Measurements from ENCODE around the gene UVRAG.
A peak's percentile ranks its signal among the peaks of the same experiment; 100 is the strongest.

The UVRAG gene

GRCh38 chr11:75802021-75802912, 12.7 kb upstream of the UVRAG start:
- DNase-seq (ENCODE audit: low read depth, low spot score): no peak
- H3K27ac ChIP-seq: no peak overlapping the region

GRCh38 chr11:75802913-75803820, 11.8 kb upstream of the UVRAG start:
- DNase-seq (ENCODE audit: low read depth, low spot score): no peak

GRCh38 chr11:75809111-75809510, 5.9 kb upstream of the UVRAG start:
- DNase-seq (ENCODE audit: low read depth, low spot score): no peak
- H3K27ac ChIP-seq: no peak overlapping the region

More at GRCh38 chr11:75802913-75803820, 11.8 kb upstream of the UVRAG start:
- no peak overlapping the region for H3K27ac ChIP-seq

GRCh38 chr11:75809991-75810390, 5.0 kb upstream of the UVRAG start:
- no peak for DNase-seq (ENCODE audit: low read depth, low spot score)
- no peak overlapping the region for H3K27ac ChIP-seq

- H3K27ac ChIP-seq: no peak overlapping the region
- DNase-seq (ENCODE audit: low read depth, low spot score): no peak
These were observed 4.2 kb upstream of the UVRAG start for GRCh38 chr11:75810637-75811390.

- no peak for DNase-seq (ENCODE audit: low read depth, low spot score)
- H3K27ac ChIP-seq: no peak overlapping the region
These were observed 3.5 kb upstream of the UVRAG start for GRCh38 chr11:75811485-75811884.

GRCh38 chr11:75812542-75813040, 2.4 kb upstream of the UVRAG start:
- peak overlapping the region; percentile 86 for H3K27ac ChIP-seq
- no peak for DNase-seq (ENCODE audit: low read depth, low spot score)

- no peak for DNase-seq (ENCODE audit: low read depth, low spot score)
- peak overlapping the region; percentile 86 for H3K27ac ChIP-seq
These were observed 1.9 kb upstream of the UVRAG start for GRCh38 chr11:75813124-75813523.

- peak; percentile 45 for DNase-seq (ENCODE audit: low read depth, low spot score)
- H3K27ac ChIP-seq: peak overlapping the region; percentile 86
These were observed 1.4 kb upstream of the UVRAG start for GRCh38 chr11:75813622-75814039.

- DNase-seq (ENCODE audit: low read depth, low spot score): peak; percentile 34
These were observed 690 bp upstream of the UVRAG start for GRCh38 chr11:75814363-75814676.

GRCh38 chr11:75815345-75816168, 547 bp downstream of the UVRAG start:
- DNase-seq (ENCODE audit: low read depth, low spot score): no peak
- peak overlapping the region; percentile 86 for H3K27ac ChIP-seq

More at GRCh38 chr11:75814363-75814676, 690 bp upstream of the UVRAG start:
- peak overlapping the region; percentile 86 for H3K27ac ChIP-seq

- DNase-seq (ENCODE audit: low read depth, low spot score): no peak
- H3K27ac ChIP-seq: no peak overlapping the region
These were observed 1.7 kb downstream of the UVRAG start for GRCh38 chr11:75816561-75817239.

GRCh38 chr11:75820645-75821044, 5.6 kb downstream of the UVRAG start:
- H3K27ac ChIP-seq: no peak overlapping the region

GRCh38 chr11:75821202-75821601, 6.2 kb downstream of the UVRAG start:
- DNase-seq (ENCODE audit: low read depth, low spot score): no peak
- H3K27ac ChIP-seq: no peak overlapping the region

More at GRCh38 chr11:75820645-75821044, 5.6 kb downstream of the UVRAG start:
- no peak for DNase-seq (ENCODE audit: low read depth, low spot score)

GRCh38 chr11:75822541-75822940, 7.5 kb downstream of the UVRAG start:
- no peak for DNase-seq (ENCODE audit: low read depth, low spot score)
- no peak overlapping the region for H3K27ac ChIP-seq

GRCh38 chr11:75823415-75823814, 8.4 kb downstream of the UVRAG start:
- DNase-seq (ENCODE audit: low read depth, low spot score): no peak
- H3K27ac ChIP-seq: no peak overlapping the region

GRCh38 chr11:75823946-75824345, 8.9 kb downstream of the UVRAG start:
- no peak for DNase-seq (ENCODE audit: low read depth, low spot score)
- H3K27ac ChIP-seq: no peak overlapping the region

- no peak overlapping the region for H3K27ac ChIP-seq
- no peak for DNase-seq (ENCODE audit: low read depth, low spot score)
These were observed 11.6 kb downstream of the UVRAG start for GRCh38 chr11:75826461-75827230.

Data from epithelial cell of prostate (primary cell).